Hematopoietic multipotent progenitor cell treated with erythropoietin and hydrocortisone succinate and interleukin-3 and kit ligand, for 15 days (in vitro differentiated cells): ENCODE results near the gene ADAM8.
"Not testable (repeated sequence)": the region's sequence is repeated elsewhere in the genome, so short reads cannot be mapped to it uniquely, and the experiment has no call there.

ENCODE experiments used
- DNase-seq: peaks from one replicate; pipeline ENCODE4 v3.0.0-alpha.2; 2015; ENCODE audit warnings: low spot score

ADAM8 gene

DNA sequence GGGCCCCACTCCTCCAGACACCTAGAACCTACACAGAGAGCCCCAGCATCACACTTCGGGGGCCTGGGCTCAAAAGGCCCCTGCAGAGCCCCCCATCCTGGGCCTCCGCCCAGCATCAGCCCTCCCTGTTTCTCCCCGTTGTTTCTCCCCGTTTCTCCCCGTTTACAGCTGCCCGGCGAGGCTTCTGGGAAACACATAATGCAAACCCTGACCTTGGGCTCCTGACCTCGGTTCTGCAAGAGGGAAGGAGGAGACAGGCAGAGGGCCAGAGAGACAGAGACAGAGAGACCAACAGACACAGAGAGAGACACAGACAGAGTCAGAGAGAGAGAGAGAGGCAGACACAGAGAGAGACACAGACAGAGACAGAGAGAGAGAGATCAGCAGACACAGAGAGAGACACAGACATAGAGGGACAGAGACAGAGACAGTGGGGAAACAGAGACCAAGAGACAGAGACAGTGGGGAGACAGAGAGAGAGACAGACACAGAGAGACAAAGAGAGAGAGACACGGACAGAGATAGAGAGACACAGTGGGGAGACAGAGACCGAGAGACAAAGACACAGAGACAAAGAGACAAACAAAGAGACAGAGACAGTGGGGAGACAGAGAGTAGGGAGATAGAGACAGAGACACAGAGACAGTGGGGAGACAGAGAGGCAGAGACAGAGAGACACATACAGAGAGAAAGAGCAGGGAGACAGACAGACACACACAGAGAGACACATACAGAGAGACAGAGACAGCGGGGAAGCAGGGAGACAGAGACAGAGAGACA, 26.5 kb downstream of the ADAM8 start:
- DNase-seq: no peak

DNA sequence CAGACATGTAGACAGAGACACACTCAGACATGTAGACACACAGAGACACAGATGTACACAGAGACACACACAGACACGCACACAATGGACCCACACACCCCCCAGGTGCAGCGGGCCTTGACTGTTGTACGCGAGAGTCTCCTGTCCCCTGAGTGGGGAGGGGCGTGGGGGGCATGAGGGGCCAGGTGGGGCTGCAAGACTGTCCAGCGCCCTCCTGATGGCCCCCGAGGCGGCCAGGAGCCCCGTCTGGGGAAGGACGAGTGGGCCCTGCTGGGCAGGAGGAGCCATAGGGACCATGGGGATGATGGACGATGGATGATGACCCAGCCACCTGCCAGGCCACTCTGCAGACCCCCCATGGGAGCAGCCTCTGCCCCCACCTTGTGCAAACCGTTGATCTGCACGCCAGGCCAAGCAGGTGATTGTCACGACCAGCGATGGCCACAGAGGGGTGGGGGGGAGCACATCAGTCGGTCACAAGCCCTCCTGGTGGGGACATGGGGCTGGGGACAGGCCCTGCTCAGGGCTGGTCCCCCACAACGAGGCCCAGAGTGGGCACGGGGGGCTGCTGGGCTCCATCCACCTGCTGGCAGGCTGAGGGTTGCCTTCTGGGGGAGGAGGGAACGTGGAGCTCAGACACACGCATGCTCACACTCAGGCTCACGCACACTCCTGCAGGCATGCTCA, 27.4 kb downstream of the ADAM8 start:
- no peak for DNase-seq

DNA sequence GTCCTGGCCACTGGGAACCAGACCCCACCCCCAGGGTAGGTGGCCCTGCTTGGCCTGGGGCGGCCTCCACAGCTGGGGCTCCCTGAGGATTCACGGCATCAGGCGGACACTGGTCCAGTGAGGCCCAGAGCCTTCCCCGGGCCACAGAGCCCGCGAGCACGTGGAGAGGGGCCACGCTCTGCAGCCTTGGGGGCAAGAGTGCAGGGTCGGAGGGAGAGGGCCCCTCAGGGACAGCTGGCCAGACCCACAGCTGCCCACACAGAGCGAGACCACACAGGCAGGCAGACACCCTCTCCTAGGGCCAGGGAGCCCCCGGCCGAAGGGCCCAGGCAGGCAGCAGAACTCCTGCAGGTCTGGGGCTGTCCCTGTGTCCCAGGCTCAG, 28.3 kb downstream of the ADAM8 start:
- no peak for DNase-seq

DNA sequence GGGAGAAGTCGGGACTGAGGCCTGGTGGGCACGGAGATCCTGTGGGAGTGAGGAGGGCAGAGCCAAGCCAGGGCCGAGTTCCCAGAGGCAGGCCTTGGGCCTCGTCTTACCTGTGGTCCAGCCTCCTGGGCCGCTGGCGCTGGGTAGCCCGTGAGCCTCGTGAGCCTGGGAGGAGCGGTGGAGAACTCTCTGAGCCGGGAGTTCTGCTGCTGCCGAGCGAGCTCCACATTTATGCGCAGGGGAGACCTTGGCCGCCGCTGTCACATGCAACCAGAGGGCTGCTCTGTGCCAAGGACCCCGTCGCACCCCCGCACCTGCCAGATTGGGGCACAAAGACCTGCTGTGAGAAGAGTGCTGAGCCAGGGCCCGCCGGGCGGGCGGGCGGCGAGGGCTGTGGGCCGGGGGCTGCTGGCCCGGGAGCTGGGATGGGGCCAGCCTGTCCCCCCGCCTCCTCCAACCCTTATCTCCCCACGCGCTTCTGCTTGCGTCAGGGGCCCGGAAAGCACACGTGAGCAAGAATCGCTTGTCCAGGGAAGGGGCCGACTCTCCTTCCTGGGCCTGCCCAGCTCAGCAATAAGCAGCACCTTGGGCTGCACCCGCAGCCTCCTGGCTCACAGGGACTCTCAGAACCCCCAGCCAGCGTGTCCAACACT, 28.9 kb downstream of the ADAM8 start:
- DNase-seq: no peak

DNA sequence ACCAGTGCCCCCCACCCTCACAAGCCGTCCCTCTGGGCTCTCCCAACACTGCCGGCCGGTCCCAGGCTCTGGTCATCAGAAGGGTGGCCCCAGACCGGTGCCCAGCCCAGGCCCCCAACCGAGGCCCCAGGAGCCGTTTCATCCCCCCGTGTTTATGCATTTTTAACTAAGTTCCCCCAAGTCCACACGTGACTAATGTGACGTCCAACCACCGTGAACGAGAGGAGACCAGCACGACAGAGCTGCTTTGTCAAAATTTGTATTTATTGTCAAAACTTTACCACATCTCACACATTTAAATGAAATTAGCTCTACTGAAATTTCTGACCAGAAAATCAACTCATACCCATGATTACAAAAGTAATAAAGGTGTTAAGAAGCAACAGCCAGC, 30.4 kb downstream of the ADAM8 start:
- DNase-seq: no peak

DNA sequence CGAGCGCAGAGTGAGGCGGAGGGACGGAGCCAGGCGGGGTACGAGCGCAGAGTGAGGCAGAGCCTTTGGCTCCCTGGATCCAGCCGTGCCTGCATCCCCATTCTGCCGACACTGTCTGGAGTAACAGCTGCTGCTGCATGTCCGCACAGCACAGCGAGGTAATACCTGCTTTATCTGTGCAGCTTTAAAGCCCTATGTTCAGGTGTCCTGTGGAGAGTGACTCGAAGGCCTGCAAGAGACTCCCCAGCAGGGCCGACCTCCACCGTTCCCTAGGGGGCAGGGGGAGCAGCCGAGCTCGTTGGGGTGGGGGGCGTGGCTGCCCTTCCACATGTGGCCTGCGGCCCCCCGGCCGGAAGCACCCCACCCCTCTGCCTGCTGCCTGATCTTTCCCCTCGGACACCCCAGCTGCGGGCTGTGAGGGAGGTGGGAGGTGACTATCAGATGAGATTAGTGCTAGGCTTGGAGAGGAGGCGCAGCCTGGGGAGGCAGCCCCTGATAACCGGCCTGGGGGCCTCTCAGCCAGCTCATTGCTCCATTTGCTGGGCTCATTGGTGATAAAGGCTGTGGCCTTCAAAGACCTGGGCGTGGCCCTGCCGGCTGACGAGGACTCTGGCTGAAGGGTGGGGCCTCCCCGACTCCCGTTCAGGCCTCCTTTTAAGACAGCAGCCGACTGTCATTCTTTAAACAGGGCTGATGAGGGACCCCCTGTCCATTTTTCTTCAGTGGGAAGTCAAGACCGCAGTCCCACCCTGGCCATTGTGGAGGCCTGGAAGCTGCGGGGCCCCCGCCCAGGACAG, 31.0 kb downstream of the ADAM8 start:
- DNase-seq: peak; percentile 93

DNA sequence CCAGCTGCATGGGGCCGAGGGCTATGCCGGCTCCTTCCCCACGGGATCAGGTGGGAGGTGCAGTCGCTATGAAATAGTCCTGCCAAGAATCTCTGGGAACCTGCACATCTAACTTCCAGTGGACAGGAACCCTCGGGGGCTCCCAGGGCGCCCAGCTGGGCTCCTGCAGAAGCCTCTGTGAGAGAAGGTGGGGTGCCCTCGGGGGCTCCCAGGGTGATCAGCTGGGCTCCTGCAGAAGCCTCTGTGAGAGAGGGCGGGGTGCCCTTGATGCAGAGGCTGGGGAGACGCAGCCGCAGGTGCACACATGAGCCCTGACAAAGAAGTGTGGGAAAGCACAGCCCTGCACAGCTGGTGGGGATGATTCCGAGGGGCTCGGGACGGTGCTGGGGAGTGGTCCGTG, 33.1 kb downstream of the ADAM8 start:
- DNase-seq: no peak

DNA sequence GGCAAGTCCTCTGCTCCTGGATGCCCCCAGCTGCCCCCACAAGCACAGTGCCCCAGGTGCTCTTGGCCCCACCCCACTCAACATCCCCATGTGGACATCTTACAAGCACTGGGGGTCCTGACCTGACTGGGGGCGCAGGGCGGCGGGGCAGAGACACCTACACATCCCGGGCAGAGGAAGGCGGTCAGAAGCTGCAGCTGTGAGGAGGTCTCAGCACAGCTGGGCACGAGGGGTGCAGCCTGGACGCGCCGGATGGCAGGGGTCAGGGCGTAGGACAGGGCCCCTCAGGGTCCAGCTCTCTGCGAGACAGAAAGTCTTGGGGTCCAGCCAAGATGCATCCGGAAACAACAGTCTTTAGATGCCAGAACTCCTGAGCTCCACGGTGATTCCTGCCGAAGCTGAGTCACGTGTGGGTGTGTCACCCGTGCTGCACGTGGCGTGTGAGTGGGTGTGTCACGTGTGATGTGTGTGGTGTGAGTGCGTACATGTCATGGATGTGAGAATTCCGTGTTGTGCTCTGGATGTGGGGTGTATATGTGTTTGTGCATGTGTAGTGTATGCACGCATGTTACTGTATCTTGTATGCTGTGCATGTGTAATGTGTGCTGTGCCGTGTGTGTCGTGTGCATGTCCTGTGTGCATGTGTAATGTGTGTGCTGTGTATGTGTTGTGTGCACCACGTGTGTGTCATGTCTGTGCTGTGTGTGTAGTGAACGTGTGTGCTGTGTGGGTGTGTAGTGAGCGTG, 33.9 kb downstream of the ADAM8 start:
- DNase-seq: no peak

DNA sequence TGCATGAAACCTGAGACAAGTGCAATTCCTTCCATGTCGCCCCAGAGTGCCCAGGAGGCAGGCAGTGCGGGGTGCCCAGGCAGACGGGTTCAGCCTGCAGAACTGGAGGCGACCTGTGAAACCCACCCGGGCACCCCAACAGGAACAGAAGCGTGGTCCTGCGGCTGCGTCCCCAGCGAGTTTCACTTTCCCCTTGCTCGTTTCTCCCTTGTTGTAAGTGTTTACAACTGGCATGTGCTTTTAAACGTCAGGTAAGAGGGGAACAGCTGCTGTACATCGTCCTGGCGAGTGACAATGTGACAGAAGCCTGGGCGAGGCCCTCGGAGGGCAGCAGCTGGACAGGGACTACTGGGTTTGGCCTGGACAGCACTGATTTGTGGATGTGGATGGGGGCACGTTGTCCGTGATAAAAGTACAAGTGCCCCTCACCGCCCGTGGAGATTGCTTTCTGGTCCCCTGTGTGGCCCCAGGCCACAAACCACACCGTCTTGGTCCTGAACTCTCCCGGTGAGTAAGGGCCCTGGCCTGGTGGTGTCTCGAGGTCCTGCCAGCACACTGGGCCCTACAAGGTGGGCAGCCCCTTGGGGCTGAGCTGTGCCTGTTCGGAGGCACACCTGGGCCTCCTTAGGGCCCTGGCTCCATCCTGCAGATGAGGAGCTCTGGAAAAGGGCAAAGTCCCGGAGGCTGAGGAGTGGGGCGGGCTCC, 35.0 kb downstream of the ADAM8 start:
- no peak for DNase-seq

DNA sequence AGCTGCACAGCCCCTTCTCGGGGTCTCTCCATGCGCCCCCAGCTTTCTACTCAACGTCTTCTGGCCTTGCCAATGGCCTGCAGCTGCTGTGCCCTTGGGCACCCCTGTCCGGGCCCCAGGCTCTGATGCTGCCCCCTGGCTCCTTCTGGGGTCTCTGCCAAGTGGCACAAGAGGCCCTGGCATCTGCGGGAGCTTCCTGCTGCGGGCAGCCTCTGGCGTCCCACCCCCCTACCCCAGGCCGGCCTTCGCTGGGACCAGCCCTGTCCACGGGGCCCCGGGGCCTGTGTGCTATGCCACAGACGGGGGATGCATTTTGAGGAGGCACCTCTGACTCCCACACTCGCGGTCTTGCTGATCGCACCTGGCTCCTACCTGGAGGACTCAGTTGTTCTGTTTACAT, 36.7 kb downstream of the ADAM8 start:
- DNase-seq: no peak

DNA sequence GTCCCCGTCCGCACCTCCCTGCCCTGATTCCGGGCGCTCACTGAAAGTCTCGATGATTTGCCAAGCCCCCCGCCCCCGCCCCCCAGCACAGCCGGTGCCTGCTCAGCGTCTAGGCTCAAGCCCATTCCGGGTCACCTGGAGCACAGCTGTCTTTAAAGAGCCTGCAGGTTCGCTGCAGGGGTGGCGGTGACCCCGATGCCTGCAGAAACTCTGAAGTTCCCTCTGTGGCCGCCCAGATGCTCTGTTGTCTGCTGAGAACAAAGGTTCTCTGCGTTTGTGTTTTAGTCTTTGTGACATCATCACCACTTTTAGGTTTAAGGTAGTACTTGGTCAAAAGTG, 38.2 kb downstream of the ADAM8 start:
- DNase-seq: no peak

DNA sequence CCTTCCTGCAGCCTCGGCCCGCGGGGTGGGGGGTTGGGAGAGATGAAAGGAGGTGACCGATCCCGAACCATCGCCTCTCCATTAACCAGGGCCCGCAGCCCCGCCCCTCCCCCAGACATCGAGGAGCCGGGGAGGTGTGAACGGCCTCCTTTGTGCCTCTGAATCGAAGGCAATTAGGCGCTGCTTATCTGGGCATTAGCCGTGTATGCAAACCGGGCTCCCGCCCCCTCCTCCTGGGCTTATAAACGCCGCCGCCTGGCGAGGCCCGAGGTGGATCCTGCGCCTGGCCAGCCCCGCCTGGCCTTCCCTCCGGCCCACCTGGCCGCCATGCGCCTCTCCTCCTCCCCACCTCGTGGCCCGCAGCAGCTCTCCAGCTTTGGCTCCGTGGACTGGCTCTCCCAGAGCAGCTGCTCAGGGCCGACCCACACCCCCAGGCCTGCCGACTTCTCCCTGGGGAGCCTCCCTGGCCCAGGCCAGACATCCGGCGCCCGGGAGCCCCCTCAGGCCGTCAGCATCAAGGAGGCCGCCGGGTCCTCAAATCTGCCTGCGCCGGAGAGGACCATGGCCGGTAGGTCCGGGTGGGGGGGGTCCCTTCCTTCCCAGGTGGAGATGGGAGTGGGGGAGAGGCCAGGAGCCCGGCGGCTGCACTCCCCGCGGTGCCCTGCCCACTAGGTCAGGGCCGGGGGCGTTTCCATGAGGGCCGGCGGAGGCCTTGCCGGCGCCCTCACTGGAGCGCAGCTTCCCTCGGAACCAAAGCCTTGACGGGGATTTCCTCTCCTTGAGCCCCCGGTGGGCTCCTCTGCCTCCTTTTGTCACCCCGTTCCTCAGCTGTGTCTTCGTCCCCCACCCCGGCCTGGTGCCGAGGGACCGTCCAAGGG, 38.8 kb downstream of the ADAM8 start, which contains the start of gene VENTX:
TSS of gene VENTX (plus strand) at position 268 of the 878 bp plus-strand sequence. CDS start at position 328, 60 bp downstream.
- no peak for DNase-seq

DNA sequence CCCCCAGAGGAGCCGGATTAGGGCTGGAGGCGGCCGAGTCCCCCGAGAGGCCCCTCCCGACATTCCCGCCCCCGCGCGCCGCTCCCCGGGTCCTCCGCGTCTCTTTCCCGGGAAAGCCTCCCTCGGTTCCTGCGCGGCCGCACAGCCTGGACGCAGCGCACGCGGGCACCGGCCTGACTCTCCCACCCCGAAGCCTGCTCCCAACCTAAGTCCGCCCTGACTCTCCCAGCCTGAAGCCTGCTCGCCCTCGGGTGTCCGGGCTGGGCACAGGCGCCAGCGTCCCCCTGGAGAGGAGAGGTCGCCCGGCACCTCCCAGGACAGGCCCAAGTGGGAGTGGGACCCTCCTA, 39.5 kb downstream of the ADAM8 start:
- no peak for DNase-seq

DNA sequence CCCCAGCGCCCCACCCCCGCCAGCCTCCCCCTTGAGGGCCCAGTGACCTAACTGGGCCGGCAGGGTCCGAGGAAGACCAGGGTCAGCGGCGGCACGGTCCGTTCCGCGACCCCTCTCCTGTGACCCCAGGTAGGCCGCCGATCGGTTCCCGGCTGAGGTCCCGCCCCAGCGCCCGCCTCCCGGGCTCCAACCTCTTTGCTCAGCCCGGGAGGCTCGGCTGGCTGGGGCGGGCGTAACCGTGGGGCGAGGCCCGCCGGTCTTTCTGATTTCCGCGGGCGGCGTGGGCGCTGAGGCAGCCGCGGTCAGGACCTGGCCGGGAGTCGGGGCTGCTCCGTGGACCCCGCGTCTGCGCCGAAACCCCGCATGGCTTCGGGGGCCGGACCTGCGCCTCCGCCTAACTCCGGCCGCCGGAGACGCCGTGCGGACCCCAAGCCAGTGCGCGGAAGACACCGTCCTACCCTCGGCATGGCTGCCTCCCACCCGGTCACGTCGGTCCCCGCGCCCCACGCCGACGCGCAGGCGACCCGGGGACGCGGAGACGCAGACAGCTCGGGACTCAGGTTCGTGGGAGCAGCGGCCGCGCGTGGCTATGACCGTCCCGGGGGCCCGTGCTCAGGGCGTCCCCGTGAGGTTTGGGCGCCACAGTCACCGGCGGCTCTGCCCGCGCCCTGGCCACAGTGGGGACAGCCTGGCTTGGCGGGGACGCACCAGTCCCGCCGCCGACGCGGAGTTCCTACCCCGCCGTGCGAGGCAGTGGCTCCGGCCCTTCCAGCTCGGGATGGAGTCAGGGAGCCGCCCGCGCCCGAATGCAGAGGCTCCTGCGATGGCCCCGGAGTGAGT, 40.0 kb downstream of the ADAM8 start:
- no peak for DNase-seq

DNA sequence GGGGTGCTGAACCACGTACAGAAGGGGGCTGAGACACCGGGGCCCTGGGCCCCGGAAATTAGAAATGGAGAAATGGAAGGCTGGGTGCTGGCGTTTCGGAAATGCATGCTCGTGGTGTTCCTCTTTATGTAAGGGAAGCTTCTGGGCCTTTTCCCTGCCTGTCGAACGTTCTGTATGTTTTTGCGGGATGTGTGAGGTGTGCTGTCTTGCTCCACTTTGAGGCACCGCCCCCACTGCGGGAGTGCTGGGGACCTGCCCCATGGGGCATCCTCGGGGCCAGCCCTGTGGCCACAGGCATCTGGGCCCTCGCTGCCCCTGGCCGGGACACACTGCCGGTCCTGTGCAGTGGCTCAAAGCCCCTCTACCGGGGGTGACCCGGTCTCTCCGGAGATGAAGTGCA, 40.7 kb downstream of the ADAM8 start:
- no peak for DNase-seq

DNA sequence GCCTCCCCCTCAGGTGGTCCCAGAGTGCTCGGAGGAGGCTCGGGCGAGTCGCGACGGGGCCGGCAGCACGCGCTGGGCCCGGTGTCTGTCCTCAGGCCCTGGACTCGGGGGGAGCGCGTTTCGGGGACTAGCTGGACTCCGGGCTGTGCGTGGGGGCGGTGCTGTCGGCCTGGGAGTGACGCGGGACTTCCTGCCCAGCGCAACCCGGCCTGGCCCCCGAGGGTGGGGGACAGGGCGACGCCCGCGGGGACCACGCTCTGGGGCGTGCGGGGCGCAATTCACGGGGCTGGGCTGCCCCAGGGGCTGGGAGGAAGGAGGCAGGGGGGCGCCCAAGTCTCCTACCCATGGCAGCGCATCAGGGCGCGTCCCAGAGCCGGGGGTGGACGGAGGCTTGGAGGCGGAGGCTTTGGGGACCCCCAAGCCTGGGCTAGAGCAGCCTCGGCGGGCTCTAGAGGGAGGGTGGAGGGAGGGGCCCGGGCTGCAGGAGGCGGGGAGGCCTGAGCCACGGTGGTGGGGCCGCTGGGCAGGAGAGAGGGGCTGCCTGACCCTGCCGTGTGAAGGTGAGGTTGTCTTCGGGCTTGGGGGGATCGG, 41.3 kb downstream of the ADAM8 start:
- no peak for DNase-seq

DNA sequence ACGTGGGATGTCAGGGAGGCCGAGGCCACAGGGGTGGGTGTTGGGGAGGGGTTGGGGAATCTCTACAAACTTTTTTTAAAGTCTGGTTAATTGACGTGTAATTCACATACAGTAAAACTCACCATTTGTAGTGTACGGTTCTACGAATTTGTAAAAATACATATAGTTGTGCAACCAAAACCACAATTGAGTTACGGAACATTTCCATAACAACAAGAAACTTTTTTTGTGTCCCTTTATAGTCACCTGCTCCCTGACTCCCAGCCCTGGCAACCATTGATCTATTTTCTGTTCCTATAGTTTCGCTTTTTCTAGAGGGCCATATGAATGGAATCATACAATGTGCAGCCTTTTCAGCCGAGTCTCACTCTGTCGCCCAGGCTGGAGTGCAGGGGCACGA, 41.9 kb downstream of the ADAM8 start:
- DNase-seq: not testable (repeated sequence)

DNA sequence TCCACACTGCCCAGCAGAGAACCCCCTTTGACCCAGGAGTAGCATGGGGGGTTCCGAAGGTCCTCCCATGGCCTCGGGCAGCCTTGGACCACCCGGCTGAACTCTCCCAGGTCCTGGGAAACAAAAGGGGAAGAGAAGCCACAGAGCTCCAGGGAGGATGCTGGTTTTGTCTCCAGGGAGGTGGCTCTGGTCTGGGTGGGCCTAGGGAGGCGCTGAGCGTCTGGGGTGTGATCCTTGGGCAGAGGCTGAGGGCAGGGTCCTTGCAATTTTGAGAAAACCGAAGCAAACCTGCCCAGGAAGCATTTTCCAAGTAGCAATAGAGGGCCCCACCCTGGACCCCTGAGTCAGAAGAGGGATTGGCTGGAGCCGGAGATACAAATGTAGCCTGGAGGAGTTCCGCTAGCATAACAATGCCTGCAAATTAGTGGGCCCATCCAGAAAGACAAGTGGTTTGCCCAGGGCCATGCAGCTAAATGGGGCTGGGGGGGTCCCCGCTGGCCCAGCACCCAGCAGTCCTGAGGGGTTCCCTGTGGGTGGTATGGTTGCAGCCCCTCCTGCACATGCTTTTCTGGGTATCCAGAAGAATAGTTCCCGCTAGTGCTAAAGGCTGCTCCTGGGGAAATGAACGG, 44.6 kb downstream of the ADAM8 start:
- no peak for DNase-seq
